ENCODE data around the gene FXYD3.
A peak's percentile ranks its signal among the peaks of the same experiment; 100 is the strongest.

DNA sequence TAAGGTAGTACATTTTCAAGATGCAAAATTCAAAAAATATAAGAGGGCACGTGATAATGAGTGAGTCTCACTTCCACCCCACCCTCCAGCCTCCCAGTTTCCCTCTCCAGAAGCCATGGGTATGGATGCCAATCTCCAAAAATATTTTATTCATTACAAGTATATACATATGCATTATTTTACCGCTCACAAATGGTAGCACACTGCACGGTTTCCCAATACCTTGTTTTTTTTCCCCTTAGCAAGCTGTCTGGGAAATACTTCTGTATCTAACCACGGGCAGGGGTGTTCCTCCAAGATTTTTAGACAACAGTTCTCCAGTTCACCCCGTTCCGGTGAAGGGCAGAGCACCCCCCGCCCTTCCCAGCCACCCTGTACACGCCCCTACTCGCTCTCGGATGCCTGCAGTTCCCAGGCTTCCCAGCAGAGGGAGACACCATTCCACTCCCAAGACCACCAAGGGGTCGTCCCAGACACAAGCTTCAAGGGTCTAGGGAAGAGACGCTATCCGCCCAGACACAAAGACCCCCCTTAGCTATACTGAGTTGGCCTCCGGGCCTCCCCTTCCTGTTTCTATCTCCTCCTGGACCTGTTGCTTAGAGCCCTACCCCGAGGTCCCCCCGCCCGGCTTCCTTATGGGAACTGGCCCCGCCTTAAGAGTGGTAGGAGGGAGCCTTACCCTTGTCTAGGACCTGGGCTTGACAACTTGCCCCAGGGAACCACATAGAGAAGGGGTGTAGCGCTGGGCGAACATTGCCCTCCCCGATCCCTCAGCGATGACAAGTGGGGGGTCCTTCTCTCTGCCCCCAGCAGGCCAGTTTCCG lies 1.1 kb upstream of the FXYD3 start:
- TF ChIP-seq EZH2 (IDR thresholded peaks at IDR 0.05; ENCODE audit: borderline replicate concordance) (no peak), EZH2phosphoT487 (IDR thresholded peaks at IDR 0.05; ENCODE audit: low read depth, severe bottlenecking, unreplicated experiment) (no peak)
- TF ChIP-seq, protein P1, sequence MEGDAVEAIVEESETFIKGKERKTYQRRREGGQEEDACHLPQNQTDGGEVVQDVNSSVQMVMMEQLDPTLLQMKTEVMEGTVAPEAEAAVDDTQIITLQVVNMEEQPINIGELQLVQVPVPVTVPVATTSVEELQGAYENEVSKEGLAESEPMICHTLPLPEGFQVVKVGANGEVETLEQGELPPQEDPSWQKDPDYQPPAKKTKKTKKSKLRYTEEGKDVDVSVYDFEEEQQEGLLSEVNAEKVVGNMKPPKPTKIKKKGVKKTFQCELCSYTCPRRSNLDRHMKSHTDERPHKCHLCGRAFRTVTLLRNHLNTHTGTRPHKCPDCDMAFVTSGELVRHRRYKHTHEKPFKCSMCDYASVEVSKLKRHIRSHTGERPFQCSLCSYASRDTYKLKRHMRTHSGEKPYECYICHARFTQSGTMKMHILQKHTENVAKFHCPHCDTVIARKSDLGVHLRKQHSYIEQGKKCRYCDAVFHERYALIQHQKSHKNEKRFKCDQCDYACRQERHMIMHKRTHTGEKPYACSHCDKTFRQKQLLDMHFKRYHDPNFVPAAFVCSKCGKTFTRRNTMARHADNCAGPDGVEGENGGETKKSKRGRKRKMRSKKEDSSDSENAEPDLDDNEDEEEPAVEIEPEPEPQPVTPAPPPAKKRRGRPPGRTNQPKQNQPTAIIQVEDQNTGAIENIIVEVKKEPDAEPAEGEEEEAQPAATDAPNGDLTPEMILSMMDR (IDR thresholded peaks at IDR 0.05; ENCODE audit: poor library complexity) = peak; percentile 96
